H1 (cell line): Measurements from ENCODE around the gene TRPM1. TPM values are rescaled to one million over a fixed set of nuclear protein-coding genes. Genes with fewer than 3 reads are reported as not detected.

Experiments
- CTCF ChIA-PET: fragments of 300-600 bp; sonication (Branson Sonifier 250); formaldehyde crosslinking; loops from one replicate; lab custom pipeline; 2021; ENCODE audit not compliant: partially characterized antibody; lab: Charles Lee
- POLR2A ChIA-PET: fragments of 300-600 bp; sonication (Branson Sonifier 250); formaldehyde crosslinking; loops from one replicate; lab custom pipeline; 2021; ENCODE audit warnings: inconsistent platforms; ENCODE audit not compliant: partially characterized antibody; lab: Charles Lee
- DNase-seq, 2 experiments: peaks; one replicate each; pipeline versions ENCODE4 v3.0.0 to v3.0.0-alpha.2; 2010 to 2022; ENCODE audit warnings: low spot score in 2 of 2, low read depth in 1 of 2, mixed read lengths in 1 of 2
- FAIRE-seq: peaks from 2 replicates; lab custom pipeline; 2011; peaks lifted over from hg19 to GRCh38; lab: Jason Lieb, UNC
- H2AFZ ChIP-seq: 2 replicates; pipeline ENCODE4 v1.8.1; 2012; ENCODE audit warnings: low read length, inconsistent platforms
- H2AK5ac ChIP-seq: 2 replicates; pipeline ENCODE4 v1.6.1; 2013; ENCODE audit warnings: low read depth, low read length
- H2BK120ac ChIP-seq: replicated peaks from 2 replicates; pipeline ENCODE3; 2013; ENCODE audit warnings: low read depth, low read length, inconsistent platforms
- H2BK12ac ChIP-seq: 2 replicates; pipeline ENCODE4 v1.6.1; 2013; ENCODE audit warnings: low read depth, low read length
- H2BK15ac ChIP-seq: 2 replicates; pipeline ENCODE4 v1.6.1; 2013; ENCODE audit warnings: low read length
- H2BK20ac ChIP-seq: 2 replicates; pipeline ENCODE4 v1.6.1; 2013; ENCODE audit warnings: low read length
- H2BK5ac ChIP-seq: 2 replicates; pipeline ENCODE4 v1.6.1; 2013; ENCODE audit warnings: low read depth, low read length
- H3K14ac ChIP-seq: 2 replicates; pipeline ENCODE4 v1.6.1; 2013; ENCODE audit warnings: inconsistent platforms; ENCODE audit not compliant: insufficient read length
- H3K18ac ChIP-seq: 2 replicates; pipeline ENCODE4 v1.6.1; 2013; ENCODE audit warnings: low read length; ENCODE audit errors: extremely low read depth
- H3K23ac ChIP-seq: 2 replicates; pipeline ENCODE4 v1.6.1; 2013; ENCODE audit warnings: inconsistent platforms; ENCODE audit not compliant: insufficient read length
- H3K23me2 ChIP-seq: 2 replicates; pipeline ENCODE4 v1.6.1; 2013; ENCODE audit warnings: low read depth, low read length
- H3K27ac ChIP-seq: 2 replicates; pipeline ENCODE4 v1.6.1; 2011; ENCODE audit warnings: low read depth, low read length, inconsistent platforms
- H3K27me3 ChIP-seq, 4 experiments: replicated peaks in 1 of 4; 1 replicate in 1 of 4; 2 replicates in 3 of 4; pipeline versions ENCODE4 v1.6.1 to v1.8.1; 2011 to 2013; ENCODE audit warnings: low read length in 3 of 4, mild to moderate bottlenecking in 3 of 4, inconsistent platforms in 2 of 4, mixed read lengths in 2 of 4, moderate library complexity in 1 of 4; ENCODE audit not compliant: control insufficient read depth in 3 of 4, insufficient read depth in 3 of 4; ENCODE audit errors: extremely low read depth in 1 of 4
- H3K36me3 ChIP-seq, 4 experiments: 2 replicates each; pipeline versions ENCODE4 v1.6.1 to v1.8.1; 2011 to 2013; ENCODE audit warnings: mild to moderate bottlenecking in 4 of 4, low read length in 3 of 4, moderate library complexity in 2 of 4, control low read depth in 1 of 4, inconsistent platforms in 1 of 4; ENCODE audit not compliant: insufficient read depth in 4 of 4, control insufficient read depth in 2 of 4
- H3K4ac ChIP-seq: replicated peaks from 2 replicates; pipeline ENCODE3; 2013; ENCODE audit warnings: low read length, low read depth, mixed read lengths, inconsistent platforms; ENCODE audit not compliant: insufficient read length
- H3K4me1 ChIP-seq, 4 experiments: replicated peaks in 1 of 4; 1 replicate in 1 of 4; 2 replicates in 3 of 4; pipeline versions ENCODE4 v1.6.1 to v1.8.1; 2011 to 2013; ENCODE audit warnings: low read length in 3 of 4, inconsistent platforms in 2 of 4, mixed read lengths in 1 of 4; ENCODE audit not compliant: insufficient read depth in 4 of 4, control insufficient read depth in 3 of 4
- H3K4me2 ChIP-seq, 2 experiments: 2 replicates each; pipeline versions ENCODE4 v1.6.1 to v1.8.1; 2011 to 2013; ENCODE audit warnings: low read depth in 2 of 2, low read length in 2 of 2, control low read depth in 1 of 2, inconsistent platforms in 1 of 2, mild to moderate bottlenecking in 1 of 2; ENCODE audit not compliant: insufficient read depth in 1 of 2
- H3K4me3 ChIP-seq, 4 experiments: fragments of 200-600, 300-600 bp in 1 of 4; sonication (generic), shearing (Covaris generic), sonication (Bioruptor Twin) in 1 of 4; 2 replicates each; pipeline versions ENCODE4 v1.5.1 to v1.8.1; 2011 to 2016; ENCODE audit warnings: low read length in 4 of 4, low read depth in 3 of 4, control low read depth in 2 of 4, inconsistent platforms in 2 of 4, mild to moderate bottlenecking in 2 of 4, mixed read lengths in 1 of 4, moderate library complexity in 1 of 4; ENCODE audit not compliant: insufficient read depth in 2 of 4; ENCODE audit errors: extremely low read depth in 1 of 4
- H3K56ac ChIP-seq: replicated peaks from 2 replicates; pipeline ENCODE3; 2013; ENCODE audit warnings: low read depth, mild to moderate bottlenecking, mixed read lengths, low read length, inconsistent platforms; ENCODE audit not compliant: insufficient read length
- H3K79me1 ChIP-seq: 2 replicates; pipeline ENCODE4 v1.6.1; 2013; ENCODE audit warnings: low read depth, low read length, control low read depth
- H3K79me2 ChIP-seq, 2 experiments: 2 replicates each; pipeline versions ENCODE4 v1.6.1 to v1.8.1; 2012 to 2013; ENCODE audit warnings: low read length in 2 of 2, mild to moderate bottlenecking in 2 of 2, inconsistent platforms in 1 of 2; ENCODE audit not compliant: insufficient read depth in 2 of 2, control insufficient read depth in 1 of 2
- H3K9ac ChIP-seq, 4 experiments: replicated peaks in 1 of 4; 1 replicate in 1 of 4; 2 replicates in 3 of 4; pipeline versions ENCODE4 v1.6.1 to v1.8.1; 2011 to 2013; ENCODE audit warnings: low read depth in 3 of 4, low read length in 3 of 4, control low read depth in 2 of 4, mild to moderate bottlenecking in 2 of 4, moderate library complexity in 2 of 4, inconsistent platforms in 1 of 4; ENCODE audit errors: extremely low read depth in 1 of 4
- H3K9me3 ChIP-seq, 2 experiments: 2 replicates each; pipeline versions ENCODE4 v1.6.1 to v1.8.1; 2012 to 2013; ENCODE audit warnings: mild to moderate bottlenecking in 2 of 2, moderate library complexity in 2 of 2, control low read depth in 1 of 2, inconsistent platforms in 1 of 2, low read depth in 1 of 2, low read length in 1 of 2, mixed read lengths in 1 of 2; ENCODE audit not compliant: insufficient read depth in 2 of 2
- H4K20me1 ChIP-seq, 2 experiments: replicated peaks in 1 of 2; 2 replicates each; pipeline versions ENCODE3 to v1.8.1; 2011 to 2013; ENCODE audit warnings: inconsistent platforms in 2 of 2, low read length in 2 of 2, mild to moderate bottlenecking in 1 of 2; ENCODE audit not compliant: insufficient read depth in 2 of 2, control insufficient read depth in 1 of 2
- H4K5ac ChIP-seq: 2 replicates; pipeline ENCODE4 v1.6.1; 2013; ENCODE audit warnings: low read length, low read depth, mixed read lengths, inconsistent platforms; ENCODE audit not compliant: insufficient read length
- H4K8ac ChIP-seq: 2 replicates; pipeline ENCODE4 v1.8.0; 2013; ENCODE audit warnings: mild to moderate bottlenecking, moderate library complexity, low read length, inconsistent platforms; ENCODE audit not compliant: insufficient read depth; ENCODE audit errors: extremely low read depth
- H4K91ac ChIP-seq: replicated peaks from 2 replicates; pipeline ENCODE3; 2013; ENCODE audit warnings: low read length, mixed read lengths, inconsistent platforms; ENCODE audit not compliant: insufficient read length
- MAFK ChIP-seq: IDR thresholded peaks from 2 replicates; pipeline ENCODE4 v1.6.1; 2012; ENCODE audit warnings: low read depth, mild to moderate bottlenecking, improper control_type of control experiment, low read length
- POLR2AphosphoS5 ChIP-seq: IDR thresholded peaks from 2 replicates; pipeline ENCODE4 v1.6.1; 2011; ENCODE audit warnings: low read depth, low read length
- TEAD4 ChIP-seq: IDR thresholded peaks from 2 replicates; pipeline ENCODE4 v1.6.1; 2012; ENCODE audit warnings: low read depth, low read length, inconsistent platforms, mixed read lengths
- YY1 ChIP-seq: IDR thresholded peaks from 2 replicates; pipeline ENCODE4 v1.6.1; 2011; ENCODE audit warnings: low read depth, mild to moderate bottlenecking, low read length
- WGBS, 2 experiments: shearing (Covaris generic) in 1 of 2; methylation state at CpG; one replicate each; pipeline versions ENCODE4 v1.1.6 to v1.1.7; 2013 to 2015; ENCODE audit warnings: low lambda C conversion rate in 2 of 2, mixed read lengths in 2 of 2, inconsistent platforms in 1 of 2, low coverage in 1 of 2, missing lambda C conversion rate in 1 of 2; ENCODE audit not compliant: insufficient replicate concordance in 2 of 2, insufficient coverage in 1 of 2, insufficient read length in 1 of 2; ENCODE audit errors: extremely low coverage in 1 of 2, missing lambda C conversion rate in 1 of 2; 5-methylcytosine and 5-hydroxymethylcytosine counted together
- polyA plus RNA-seq, 7 experiments: library from polyadenylated mRNA; depleted of rRNA in 3 of 7; stranded (reverse) in 5 of 7; unstranded in 2 of 7; fragments of >200 nt in 5 of 7; fragments of 200-250 nt in 2 of 7; gene quantifications; 1 replicate in 5 of 7; 2 replicates in 1 of 7; 4 replicates in 1 of 7; pipeline versions ENCODE4 v1.2.1 to v1.2.3, GENCODE V29; 2011 to 2013; ENCODE audit warnings: missing spikeins in 2 of 7, mixed read lengths in 2 of 7
- total RNA-seq: library from RNA; stranded (reverse); fragmentation: NEBNext Ultra II Directional; extraction: Animal tissue kit (Norgen Biotek cat#: 25700); gene quantifications from 2 replicates; pipeline ENCODE4 v1.2.1, GENCODE V29; 2021

Gene TRPM1
- total and polyA plus RNA-seq, 2 of the 8 experiments (the other 6 are each of a cell fraction or from before 2014, with no cell fraction given) = 0.05 TPM; not detected in 1

GRCh38 chr15:31062310-31062847, 39.1 kb downstream of the TRPM1 start:
- Histone ChIP-seq H3K27ac (no peak overlapping the region), H3K27me3 (no peaks in the 10 kb centered on the region), H3K4ac (no peak overlapping the region), H2BK5ac (no peak overlapping the region), H3K79me1 (no peaks in the 10 kb centered on the region), H3K36me3 (no peaks in the 10 kb centered on the region), H2BK15ac (no peak overlapping the region), H4K8ac (no peak overlapping the region), H3K56ac (no peak overlapping the region), H4K5ac (no peak overlapping the region), H4K91ac (no peak overlapping the region), H3K23ac (no peak overlapping the region), H2AK5ac (no peak overlapping the region), H2AFZ (no peak overlapping the region), H2BK20ac (no peak overlapping the region), H2BK120ac (no peak overlapping the region), H4K20me1 (no peaks in the 10 kb centered on the region), H3K4me2 (no peak overlapping the region), H3K4me3 (no peak overlapping the region), H3K9ac (no peak overlapping the region), H3K4me1 (no peaks in the 10 kb centered on the region; a peak in 1 of 7 replicates), H3K79me2 (no peaks in the 10 kb centered on the region), H3K23me2 (peaks cover 3% of the 10 kb centered on the region; the same call in 1 of the 2 replicates), H2BK12ac (no peak overlapping the region), H3K9me3 (0 out of 4 replicates have a peak, but pooled peaks cover 3 to 5% of the 10 kb centered on the region in 2 experiments), H3K18ac (no peak overlapping the region), H3K14ac (no peak overlapping the region)
- 77% methylated on average over 4 of the region's 4 CpGs; no CpG with 5 or more reads in 1 of the 2 experiments for WGBS, 2 experiments
- ChIA-PET POLR2A (interaction anchor here (0.9 kb wide), 1 partner anchor 11 kb away, joined by 3 read pairs; no protein-coding TSS in a partner anchor), CTCF (interaction anchor here (1.5 kb wide), 1 partner anchor 67 kb away, joined by 6 read pairs; no protein-coding TSS in a partner anchor)
- FAIRE-seq (no peak), DNase-seq (no peak)
- TF ChIP-seq TEAD4 (no peak), YY1 (no peak), POLR2AphosphoS5 (no peak), MAFK (no peak)
